ENCODE measurements around the gene ELAVL3.

DNA sequence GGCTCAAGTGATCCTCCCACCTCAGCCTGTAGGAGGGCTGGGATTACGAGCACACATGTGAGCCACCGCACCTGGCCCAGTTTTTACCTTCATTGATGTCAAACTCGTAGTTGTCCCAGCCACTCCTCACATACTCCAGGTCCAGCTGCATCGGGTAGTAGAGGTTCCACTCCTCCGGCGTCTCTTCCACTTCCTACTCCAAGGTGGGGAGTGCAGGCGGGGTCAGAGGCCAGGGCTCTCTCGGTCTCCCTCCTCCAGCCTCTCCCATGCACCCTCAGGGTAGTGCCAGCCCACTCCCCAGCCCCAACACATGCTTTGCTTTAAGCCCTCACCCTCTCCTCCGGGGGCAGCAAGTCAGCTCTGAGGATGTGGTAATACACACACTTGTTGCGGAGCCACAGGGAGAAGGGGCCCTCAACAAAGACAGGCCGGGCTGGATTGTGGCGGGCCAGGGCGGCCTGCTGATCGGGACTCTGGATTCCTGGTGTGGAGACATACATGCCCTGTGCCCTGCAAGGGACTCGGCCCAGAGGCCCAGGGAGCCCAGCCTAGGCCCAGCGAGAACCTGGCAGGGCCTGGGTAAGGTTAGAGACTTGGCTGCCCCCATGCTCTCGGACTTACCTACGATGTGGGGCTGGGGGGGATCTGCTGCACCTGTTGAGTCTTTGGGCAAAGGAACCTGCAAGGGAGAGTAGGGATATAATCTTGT, 26.7 kb upstream of the ELAVL3 start:
- TF ChIP-seq POLR2AphosphoS5 (IDR thresholded peaks at IDR 0.05; ENCODE audit: low read depth, low read length): no peak
- no peak for TF ChIP-seq REST (IDR thresholded peaks at IDR 0.05; ENCODE audit: low read depth, low read length)
- TF ChIP-seq CTCF (IDR thresholded peaks at IDR 0.05): no peak
- TF ChIP-seq RCOR1 (IDR thresholded peaks at IDR 0.05; ENCODE audit: low read length): no peak
- no peak for TF ChIP-seq TAF1 (IDR thresholded peaks at IDR 0.05; ENCODE audit: borderline replicate concordance, low read depth, low read length)
- TF ChIP-seq YY1 (IDR thresholded peaks at IDR 0.05; ENCODE audit: low read depth): no peak
- no peak for TF ChIP-seq TEAD4 (IDR thresholded peaks at IDR 0.05; ENCODE audit: borderline replicate concordance, insufficient read depth)
- TF ChIP-seq EZH2phosphoT487 (IDR thresholded peaks at IDR 0.05; ENCODE audit: borderline replicate concordance, low read depth): no peak
- TF ChIP-seq GATA2 (CRISPR knock-in tag; IDR thresholded peaks at IDR 0.05): no peak
- TF ChIP-seq FOXM1 (IDR thresholded peaks at IDR 0.05; ENCODE audit: low read depth): no peak
- TF ChIP-seq SMC3 (IDR thresholded peaks at IDR 0.05; ENCODE audit: low read depth, low read length): no peak
- no peak for TF ChIP-seq EP300 (IDR thresholded peaks at IDR 0.05; ENCODE audit: borderline replicate concordance in 1 of 2, low read depth in 1 of 2, low read length in 1 of 2)
- TF ChIP-seq FOXJ3 (CRISPR knock-in tag; IDR thresholded peaks at IDR 0.05): no peak

All from SK-N-SH (cell line).